Spinal cord (tissue), 10 donors: ENCODE data around the gene EXOSC2. TPM values are rescaled to one million over a fixed set of nuclear protein-coding genes. Genes with fewer than 3 reads are reported as not detected.

Source experiments
- DNase-seq, 6 donors: peaks; one replicate each; pipeline versions ENCODE4 v3.0.0 to v3.0.0-alpha.2; 2013 to 2015; ENCODE audit warnings: low spot score in 6 of 6, low read depth in 4 of 6
- H3K27ac ChIP-seq: one replicate; pipeline ENCODE4 v1.5.1; 2013; ENCODE audit warnings: low read depth, low read length, control low read depth
- H3K27me3 ChIP-seq: one replicate; pipeline ENCODE4 v1.6.1; 2013; ENCODE audit warnings: low read length; ENCODE audit not compliant: control insufficient read depth, insufficient read depth
- H3K36me3 ChIP-seq: one replicate; pipeline ENCODE4 v1.6.1; 2013; ENCODE audit warnings: low read length; ENCODE audit not compliant: control insufficient read depth, insufficient read depth
- H3K4me1 ChIP-seq: one replicate; pipeline ENCODE4 v1.6.1; 2013; ENCODE audit warnings: low read length; ENCODE audit not compliant: control insufficient read depth, insufficient read depth
- H3K4me3 ChIP-seq: one replicate; pipeline ENCODE4 v1.5.1; 2013; ENCODE audit warnings: low read depth, low read length, control low read depth
- H3K9me3 ChIP-seq: one replicate; pipeline ENCODE4 v1.6.1; 2013; ENCODE audit warnings: low read length; ENCODE audit not compliant: control insufficient read depth, insufficient read depth
- WGBS: methylation state at CpG from one replicate; pipeline ENCODE4 v1.1.5; 2013; ENCODE audit warnings: missing lambda C conversion rate; ENCODE audit not compliant: insufficient coverage; 5-methylcytosine and 5-hydroxymethylcytosine counted together
- polyA plus RNA-seq, 2 donors: library from polyadenylated mRNA; unstranded; fragments of 120-200 nt; gene quantifications; one replicate each; pipeline ENCODE4 v1.2.1, GENCODE V29; 2013; ENCODE audit not compliant: insufficient read length in 2 of 2
- total RNA-seq, 2 donors: library from RNA; depleted of rRNA in 1 of 2; stranded (reverse); fragments of 120-200 nt in 1 of 2; fragments of >200 nt in 1 of 2; gene quantifications; one replicate each; pipeline versions ENCODE4 v1.2.3 to v1.2.4, GENCODE V29; 2013 to 2014
- donor health status: healthy.

The EXOSC2 gene
- total and polyA plus RNA-seq, 4 donors = 26.7 to 46.1 (median 32.4) TPM

- DNase-seq = no peak
- no peaks in the 10 kb centered on the region for H3K4me1 ChIP-seq
- no peaks in the 10 kb centered on the region for H3K9me3 ChIP-seq
- WGBS = 100% methylated on average over 2 of the region's 3 CpGs
- H3K27me3 ChIP-seq = no peaks in the 10 kb centered on the region
- no peaks in the 10 kb centered on the region for H3K36me3 ChIP-seq
- H3K27ac ChIP-seq = no peak overlapping the region
- H3K4me3 ChIP-seq = no peak overlapping the region
These were observed 35.1 kb downstream of the EXOSC2 start for GRCh38 chr9:130728721-130729120.

GRCh38 chr9:130729145-130729544 lies 35.6 kb downstream of the EXOSC2 start:
- 94% methylated on average over 2 of the region's 2 CpGs for WGBS
- no peak overlapping the region for H3K4me3 ChIP-seq
- no peaks in the 10 kb centered on the region for H3K4me1 ChIP-seq
- no peak for DNase-seq
- H3K9me3 ChIP-seq = no peaks in the 10 kb centered on the region
- no peak overlapping the region for H3K27ac ChIP-seq
- no peaks in the 10 kb centered on the region for H3K36me3 ChIP-seq
- H3K27me3 ChIP-seq = no peaks in the 10 kb centered on the region

GRCh38 chr9:130731355-130731754 lies 37.8 kb downstream of the EXOSC2 start:
- no CpG with 5 or more reads among the region's 2 CpGs for WGBS
- DNase-seq = no peak
- Histone ChIP-seq H3K4me3 (no peak overlapping the region), H3K27ac (no peak overlapping the region), H3K9me3 (no peaks in the 10 kb centered on the region), H3K36me3 (no peaks in the 10 kb centered on the region), H3K27me3 (no peaks in the 10 kb centered on the region), H3K4me1 (no peaks in the 10 kb centered on the region)

GRCh38 chr9:130732136-130732535 lies 38.6 kb downstream of the EXOSC2 start:
- Histone ChIP-seq H3K36me3 (no peaks in the 10 kb centered on the region), H3K9me3 (no peaks in the 10 kb centered on the region), H3K27ac (no peak overlapping the region), H3K4me1 (no peaks in the 10 kb centered on the region), H3K4me3 (no peak overlapping the region), H3K27me3 (no peaks in the 10 kb centered on the region)
- DNase-seq = peak in 4 of 6 donors; percentile 12 to 73 (median 47)
- 83% methylated on average over 1 of the region's 2 CpGs for WGBS

- no peaks in the 10 kb centered on the region for H3K4me1 ChIP-seq
- H3K27ac ChIP-seq = no peak overlapping the region
- no peaks in the 10 kb centered on the region for H3K36me3 ChIP-seq
- no peak overlapping the region for H3K4me3 ChIP-seq
- H3K9me3 ChIP-seq = no peaks in the 10 kb centered on the region
- 59% methylated on average over 4 of the region's 5 CpGs for WGBS
- DNase-seq = no peak
- no peaks in the 10 kb centered on the region for H3K27me3 ChIP-seq
These were observed 39.2 kb downstream of the EXOSC2 start for GRCh38 chr9:130732793-130733221.

GRCh38 chr9:130735566-130735965 lies 42.0 kb downstream of the EXOSC2 start:
- WGBS = 83% methylated on average over 2 of the region's 4 CpGs

GRCh38 chr9:130736834-130737233 lies 43.3 kb downstream of the EXOSC2 start:
- no CpG with 5 or more reads among the region's 1 CpG for WGBS
- Histone ChIP-seq H3K27ac (no peak overlapping the region), H3K27me3 (no peaks in the 10 kb centered on the region), H3K4me1 (no peaks in the 10 kb centered on the region), H3K4me3 (no peak overlapping the region), H3K36me3 (no peaks in the 10 kb centered on the region), H3K9me3 (no peaks in the 10 kb centered on the region)
- DNase-seq = no peak

More at GRCh38 chr9:130735566-130735965, 42.0 kb downstream of the EXOSC2 start:
- Histone ChIP-seq H3K4me3 (no peak overlapping the region), H3K36me3 (no peaks in the 10 kb centered on the region), H3K9me3 (no peaks in the 10 kb centered on the region), H3K27ac (no peak overlapping the region), H3K27me3 (no peaks in the 10 kb centered on the region), H3K4me1 (no peaks in the 10 kb centered on the region)
- DNase-seq = no peak

GRCh38 chr9:130738281-130738680 lies 44.7 kb downstream of the EXOSC2 start:
- Histone ChIP-seq H3K4me1 (no peaks in the 10 kb centered on the region), H3K36me3 (no peaks in the 10 kb centered on the region), H3K27ac (no peak overlapping the region), H3K4me3 (no peak overlapping the region), H3K9me3 (no peaks in the 10 kb centered on the region), H3K27me3 (no peaks in the 10 kb centered on the region)
- DNase-seq = no peak
- no CpG with 5 or more reads among the region's 3 CpGs for WGBS

GRCh38 chr9:130739081-130739480 lies 45.5 kb downstream of the EXOSC2 start:
- Histone ChIP-seq H3K4me3 (no peak overlapping the region), H3K27ac (no peak overlapping the region), H3K36me3 (no peaks in the 10 kb centered on the region), H3K27me3 (no peaks in the 10 kb centered on the region), H3K4me1 (no peaks in the 10 kb centered on the region), H3K9me3 (no peaks in the 10 kb centered on the region)
- DNase-seq = no peak
- WGBS = 100% methylated on average over 1 of the region's 4 CpGs

GRCh38 chr9:130740218-130741023 lies 46.8 kb downstream of the EXOSC2 start:
- Histone ChIP-seq H3K4me3 (no peak overlapping the region), H3K27me3 (no peaks in the 10 kb centered on the region), H3K27ac (no peak overlapping the region), H3K36me3 (no peaks in the 10 kb centered on the region), H3K9me3 (no peaks in the 10 kb centered on the region), H3K4me1 (no peaks in the 10 kb centered on the region)
- DNase-seq = no peak
- 93% methylated on average over 4 of the region's 11 CpGs for WGBS
